HepG2 (cell line): ENCODE data around the gene SRCIN1. TPM values are rescaled to one million over a fixed set of nuclear protein-coding genes. Genes with fewer than 3 reads are reported as not detected.

Source experiments
- CAMTA2 ChIP-seq: sonication (generic); formaldehyde crosslinking; IDR thresholded peaks from 2 replicates; pipeline ENCODE4 v1.4.0; 2020; ENCODE audit warnings: mild to moderate bottlenecking, missing genetic modification reagents, borderline replicate concordance
- FOXO4 ChIP-seq: sonication (generic); formaldehyde crosslinking; conservative IDR thresholded peaks from 2 replicates; pipeline ENCODE4 v1.8.1; 2023; ENCODE audit warnings: missing genetic modification reagents
- KDM1A ChIP-seq: IDR thresholded peaks from 2 replicates; pipeline ENCODE4 v1.6.1; 2016; ENCODE audit warnings: missing compliant biosample characterization
- KLF11 ChIP-seq: IDR thresholded peaks from 2 replicates; pipeline ENCODE4 v1.6.1; 2016; ENCODE audit warnings: missing compliant biosample characterization
- KLF13 ChIP-seq: sonication (generic); formaldehyde crosslinking; IDR thresholded peaks from 2 replicates; pipeline ENCODE4 v1.4.0; 2020; ENCODE audit warnings: mild to moderate bottlenecking, missing genetic modification reagents
- NFE2L1 ChIP-seq: sonication (generic); formaldehyde crosslinking; IDR thresholded peaks from 2 replicates; pipeline ENCODE4 v1.4.0; 2020; ENCODE audit warnings: missing genetic modification reagents, mild to moderate bottlenecking, borderline replicate concordance
- PHF21A ChIP-seq: sonication (generic); formaldehyde crosslinking; IDR thresholded peaks from 2 replicates; pipeline ENCODE4 v1.5.0; 2020; ENCODE audit warnings: mild to moderate bottlenecking, missing genetic modification reagents
- PHF5A ChIP-seq: IDR thresholded peaks from one replicate; pipeline ENCODE4 v1.6.1; 2018; ENCODE audit warnings: low read depth, missing genetic modification reagents; ENCODE audit not compliant: unreplicated experiment
- RFXAP ChIP-seq: sonication (generic); formaldehyde crosslinking; IDR thresholded peaks from 2 replicates; pipeline ENCODE4 v1.4.0; 2020; ENCODE audit warnings: missing genetic modification reagents, borderline replicate concordance
- SNAI1 ChIP-seq: sonication (generic); formaldehyde crosslinking; IDR thresholded peaks from 2 replicates; pipeline ENCODE4 v1.5.0; 2020; ENCODE audit warnings: mild to moderate bottlenecking, missing genetic modification reagents, borderline replicate concordance
- SPEN ChIP-seq: sonication (generic); formaldehyde crosslinking; IDR thresholded peaks from 2 replicates; pipeline ENCODE4 v1.5.1; 2020; ENCODE audit warnings: low read depth, mild to moderate bottlenecking, missing genetic modification reagents
- TCF12 ChIP-seq, 2 experiments: fragments of 450-650 bp in 1 of 2; sonication (generic) in 1 of 2; formaldehyde crosslinking in 1 of 2; IDR thresholded peaks; 2 replicates each; pipeline versions ENCODE4 v1.6.1 to v1.8.0; 2017 to 2022; ENCODE audit warnings: antibody characterized with exemption in 1 of 2, mild to moderate bottlenecking in 1 of 2, missing genetic modification reagents in 1 of 2, moderate library complexity in 1 of 2
- TOPORS ChIP-seq: sonication (generic); formaldehyde crosslinking; IDR thresholded peaks from 2 replicates; pipeline ENCODE4 v1.8.0; 2023; ENCODE audit warnings: mild to moderate bottlenecking, missing genetic modification reagents
- ZC3H13 ChIP-seq: sonication (generic); formaldehyde crosslinking; IDR thresholded peaks from 2 replicates; pipeline ENCODE4 v1.8.1; 2023; ENCODE audit warnings: mild to moderate bottlenecking, missing genetic modification reagents, moderate library complexity
- ZHX1 ChIP-seq: sonication (generic); formaldehyde crosslinking; IDR thresholded peaks from 2 replicates; pipeline ENCODE4 v1.8.1; 2022; ENCODE audit warnings: low read depth, mild to moderate bottlenecking, missing genetic modification reagents
- ZMYM3 ChIP-seq: sonication (generic); formaldehyde crosslinking; IDR thresholded peaks from 2 replicates; pipeline ENCODE4 v1.5.1; 2020; ENCODE audit warnings: mild to moderate bottlenecking, missing genetic modification reagents
- ZNF263 ChIP-seq: sonication (generic); formaldehyde crosslinking; IDR thresholded peaks from 2 replicates; pipeline ENCODE4 v1.4.0; 2020; ENCODE audit warnings: missing genetic modification reagents
- ZNF343 ChIP-seq: sonication (generic); formaldehyde crosslinking; IDR thresholded peaks from 2 replicates; pipeline ENCODE4 v1.4.0; 2020; ENCODE audit warnings: mild to moderate bottlenecking, missing genetic modification reagents
- ZNF350 ChIP-seq: sonication (generic); formaldehyde crosslinking; IDR thresholded peaks from 2 replicates; pipeline ENCODE4 v1.4.0; 2020; ENCODE audit warnings: mild to moderate bottlenecking, low read depth, missing genetic modification reagents, borderline replicate concordance
- ZNF432 ChIP-seq: sonication (generic); formaldehyde crosslinking; IDR thresholded peaks from 2 replicates; pipeline ENCODE4 v1.5.0; 2020; ENCODE audit warnings: missing genetic modification reagents, mild to moderate bottlenecking, borderline replicate concordance
- polyA plus RNA-seq, 8 experiments: library from polyadenylated mRNA; depleted of rRNA in 3 of 8; stranded (reverse) in 7 of 8; unstranded in 1 of 8; fragments of >200 nt; fragmentation: Illumina TruSeq in 4 of 8; extraction: Trizol in 4 of 8; gene quantifications; 2 replicates each; pipeline versions ENCODE4 v1.2.1 to v1.2.3, GENCODE V29; 2011 to 2016; ENCODE audit warnings: low read depth in 4 of 8, missing spikeins in 1 of 8, mixed read lengths in 1 of 8; ENCODE audit not compliant: insufficient read depth in 1 of 8
- total RNA-seq, 5 experiments: library from RNA; depleted of rRNA; stranded (reverse); fragments of >200 nt; fragmentation: Illumina TruSeq; extraction: Trizol; gene quantifications; 2 replicates each; pipeline ENCODE4 v1.2.3, GENCODE V29; 2016; ENCODE audit warnings: low read depth in 1 of 5
- TF ChIP-seq, protein P1 (sequence below): sonication (generic); formaldehyde crosslinking; IDR thresholded peaks from 2 replicates; pipeline ENCODE4 v1.4.0; 2020; ENCODE audit warnings: mild to moderate bottlenecking, missing genetic modification reagents
- TF ChIP-seq, protein P2 (sequence below): sonication (generic); formaldehyde crosslinking; IDR thresholded peaks from 2 replicates; pipeline ENCODE4 v1.4.0; 2020; ENCODE audit warnings: low read depth, missing genetic modification reagents
- TF ChIP-seq, protein P3 (sequence below): sonication (generic); formaldehyde crosslinking; IDR thresholded peaks from 2 replicates; pipeline ENCODE4 v1.4.0; 2020; ENCODE audit warnings: mild to moderate bottlenecking, missing genetic modification reagents

The SRCIN1 gene
- total and polyA plus RNA-seq, 2 of the 13 experiments (the other 11 are each of a cell fraction or from before 2014, with no cell fraction given): 1.2 to 9.6 TPM

DNA sequence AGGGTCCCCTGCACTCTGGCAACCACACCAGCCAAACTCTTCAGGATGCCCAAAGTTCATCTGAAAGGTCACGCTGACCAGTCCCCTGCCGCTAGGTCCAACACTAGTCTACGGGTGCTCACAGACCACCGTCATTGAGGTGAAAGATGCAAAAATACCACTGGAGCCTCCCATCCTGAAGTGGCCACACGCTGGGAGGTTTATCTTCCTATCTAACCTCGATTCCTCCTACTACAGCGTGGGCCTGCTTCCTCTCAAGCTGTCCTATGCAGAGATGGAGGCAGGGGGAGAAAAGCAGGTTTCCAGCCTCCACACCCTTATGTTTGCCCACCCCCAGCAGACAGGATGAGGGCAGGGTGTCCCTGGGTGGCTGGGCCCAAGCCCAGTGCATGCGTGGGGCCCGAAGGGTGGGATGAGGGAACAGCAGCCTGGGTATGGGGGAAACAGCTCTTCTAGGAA lies 6.3 kb downstream of the SRCIN1 start (continued):
- no peak for TF ChIP-seq ZNF350
- TF ChIP-seq, protein P1, sequence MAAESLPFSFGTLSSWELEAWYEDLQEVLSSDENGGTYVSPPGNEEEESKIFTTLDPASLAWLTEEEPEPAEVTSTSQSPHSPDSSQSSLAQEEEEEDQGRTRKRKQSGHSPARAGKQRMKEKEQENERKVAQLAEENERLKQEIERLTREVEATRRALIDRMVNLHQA: no peak
- TF ChIP-seq SPEN (CRISPR knock-in tag): no peak
- TF ChIP-seq ZC3H13 (CRISPR knock-in tag): no peak
- no peak for TF ChIP-seq ZNF432 (CRISPR knock-in tag)
- no peak for TF ChIP-seq SNAI1
- TF ChIP-seq ZNF263 (CRISPR knock-in tag): no peak
- no peak for TF ChIP-seq TOPORS (CRISPR knock-in tag)
- TF ChIP-seq PHF5A (CRISPR knock-in tag): no peak
- no peak for TF ChIP-seq KLF11 (CRISPR knock-in tag)
- TF ChIP-seq NFE2L1 (CRISPR knock-in tag): no peak
- TF ChIP-seq TCF12 (IDR thresholded peaks at IDR 0.05): no peak
- TF ChIP-seq TCF12 (CRISPR knock-in tag; IDR thresholded peaks at IDR 0.05): no peak
- TF ChIP-seq, protein P2, sequence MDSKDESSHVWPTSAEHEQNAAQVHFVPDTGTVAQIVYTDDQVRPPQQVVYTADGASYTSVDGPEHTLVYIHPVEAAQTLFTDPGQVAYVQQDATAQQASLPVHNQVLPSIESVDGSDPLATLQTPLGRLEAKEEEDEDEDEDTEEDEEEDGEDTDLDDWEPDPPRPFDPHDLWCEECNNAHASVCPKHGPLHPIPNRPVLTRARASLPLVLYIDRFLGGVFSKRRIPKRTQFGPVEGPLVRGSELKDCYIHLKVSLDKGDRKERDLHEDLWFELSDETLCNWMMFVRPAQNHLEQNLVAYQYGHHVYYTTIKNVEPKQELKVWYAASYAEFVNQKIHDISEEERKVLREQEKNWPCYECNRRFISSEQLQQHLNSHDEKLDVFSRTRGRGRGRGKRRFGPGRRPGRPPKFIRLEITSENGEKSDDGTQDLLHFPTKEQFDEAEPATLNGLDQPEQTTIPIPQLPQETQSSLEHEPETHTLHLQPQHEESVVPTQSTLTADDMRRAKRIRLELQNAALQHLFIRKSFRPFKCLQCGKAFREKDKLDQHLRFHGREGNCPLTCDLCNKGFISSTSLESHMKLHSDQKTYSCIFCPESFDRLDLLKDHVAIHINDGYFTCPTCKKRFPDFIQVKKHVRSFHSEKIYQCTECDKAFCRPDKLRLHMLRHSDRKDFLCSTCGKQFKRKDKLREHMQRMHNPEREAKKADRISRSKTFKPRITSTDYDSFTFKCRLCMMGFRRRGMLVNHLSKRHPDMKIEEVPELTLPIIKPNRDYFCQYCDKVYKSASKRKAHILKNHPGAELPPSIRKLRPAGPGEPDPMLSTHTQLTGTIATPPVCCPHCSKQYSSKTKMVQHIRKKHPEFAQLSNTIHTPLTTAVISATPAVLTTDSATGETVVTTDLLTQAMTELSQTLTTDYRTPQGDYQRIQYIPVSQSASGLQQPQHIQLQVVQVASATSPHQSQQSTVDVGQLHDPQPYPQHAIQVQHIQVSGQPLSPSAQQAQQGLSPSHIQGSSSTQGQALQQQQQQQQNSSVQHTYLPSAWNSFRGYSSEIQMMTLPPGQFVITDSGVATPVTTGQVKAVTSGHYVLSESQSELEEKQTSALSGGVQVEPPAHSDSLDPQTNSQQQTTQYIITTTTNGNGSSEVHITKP (CRISPR knock-in tag): no peak
- TF ChIP-seq, protein P3, sequence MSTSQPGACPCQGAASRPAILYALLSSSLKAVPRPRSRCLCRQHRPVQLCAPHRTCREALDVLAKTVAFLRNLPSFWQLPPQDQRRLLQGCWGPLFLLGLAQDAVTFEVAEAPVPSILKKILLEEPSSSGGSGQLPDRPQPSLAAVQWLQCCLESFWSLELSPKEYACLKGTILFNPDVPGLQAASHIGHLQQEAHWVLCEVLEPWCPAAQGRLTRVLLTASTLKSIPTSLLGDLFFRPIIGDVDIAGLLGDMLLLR (CRISPR knock-in tag): no peak
- 0 out of 2 replicates have a peak, but pooled peaks have one; percentile 8 for TF ChIP-seq PHF21A (CRISPR knock-in tag)
- no peak for TF ChIP-seq CAMTA2 (CRISPR knock-in tag)
- no peak for TF ChIP-seq KDM1A (CRISPR knock-in tag)
- TF ChIP-seq ZMYM3 (CRISPR knock-in tag): no peak
- no peak for TF ChIP-seq KLF13
- no peak for TF ChIP-seq ZNF343 (CRISPR knock-in tag)
- no peak for TF ChIP-seq RFXAP (CRISPR knock-in tag)
- TF ChIP-seq FOXO4: no peak
- no peak for TF ChIP-seq ZHX1
